ENCODE data around the gene SCN8A.
A peak's percentile ranks its signal among the peaks of the same experiment; 100 is the strongest.

SCN8A gene

DNA sequence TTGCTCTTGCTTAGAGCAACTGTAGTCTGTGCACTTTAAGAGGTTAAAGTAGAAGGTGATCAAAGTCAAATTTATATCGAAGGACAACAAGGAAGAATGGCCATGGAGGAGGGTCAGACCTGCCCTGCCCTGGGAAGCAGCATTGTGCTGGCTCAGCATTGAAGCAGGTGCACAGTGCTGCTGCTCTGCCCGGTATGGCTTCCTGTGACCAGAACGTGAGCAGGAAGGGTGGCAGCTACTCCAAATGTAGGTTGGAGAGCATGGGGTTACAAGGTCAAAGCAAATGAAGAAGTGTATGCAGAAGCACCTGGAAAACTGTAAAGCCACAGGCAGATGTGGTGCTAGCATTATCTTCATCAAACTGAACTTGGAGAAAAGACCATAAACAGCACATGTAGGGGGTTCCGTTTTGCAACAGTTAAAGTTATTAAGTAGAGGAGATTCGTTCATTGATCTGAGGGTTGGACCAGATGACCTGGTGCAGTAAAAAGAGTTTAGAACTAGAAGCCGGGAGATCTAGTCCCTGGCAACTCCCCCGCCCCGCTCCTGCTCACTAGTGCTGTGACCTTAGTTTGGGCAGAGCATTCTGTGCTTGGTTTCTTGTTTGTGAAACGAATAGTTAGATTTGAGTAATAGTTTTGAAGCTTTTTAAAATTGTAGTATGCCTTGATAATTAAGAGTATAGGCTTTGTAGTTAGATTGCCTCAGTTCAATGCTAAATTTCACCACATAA lies 84.2 kb downstream of the SCN8A start:
- DNase-seq = no peak

DNA sequence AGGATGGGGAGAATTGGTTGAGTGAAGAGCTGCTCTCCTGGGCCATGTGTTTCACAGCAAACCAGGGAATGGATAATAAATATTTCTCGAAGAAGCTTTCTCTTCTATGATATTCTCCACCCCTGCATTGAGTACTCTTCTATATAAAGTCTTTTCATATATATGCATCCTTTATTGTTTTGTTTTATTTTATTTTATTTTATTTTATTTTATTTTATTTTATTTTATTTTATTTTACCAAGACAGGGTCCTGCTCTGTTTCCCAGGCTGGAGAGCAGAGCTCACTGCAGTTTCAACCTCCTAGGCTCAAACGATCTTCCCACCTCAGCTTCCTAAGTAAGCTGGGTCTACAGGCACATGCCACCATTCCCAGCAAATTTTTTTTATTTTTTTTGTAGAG lies 85.8 kb downstream of the SCN8A start:
- no peak for DNase-seq

DNA sequence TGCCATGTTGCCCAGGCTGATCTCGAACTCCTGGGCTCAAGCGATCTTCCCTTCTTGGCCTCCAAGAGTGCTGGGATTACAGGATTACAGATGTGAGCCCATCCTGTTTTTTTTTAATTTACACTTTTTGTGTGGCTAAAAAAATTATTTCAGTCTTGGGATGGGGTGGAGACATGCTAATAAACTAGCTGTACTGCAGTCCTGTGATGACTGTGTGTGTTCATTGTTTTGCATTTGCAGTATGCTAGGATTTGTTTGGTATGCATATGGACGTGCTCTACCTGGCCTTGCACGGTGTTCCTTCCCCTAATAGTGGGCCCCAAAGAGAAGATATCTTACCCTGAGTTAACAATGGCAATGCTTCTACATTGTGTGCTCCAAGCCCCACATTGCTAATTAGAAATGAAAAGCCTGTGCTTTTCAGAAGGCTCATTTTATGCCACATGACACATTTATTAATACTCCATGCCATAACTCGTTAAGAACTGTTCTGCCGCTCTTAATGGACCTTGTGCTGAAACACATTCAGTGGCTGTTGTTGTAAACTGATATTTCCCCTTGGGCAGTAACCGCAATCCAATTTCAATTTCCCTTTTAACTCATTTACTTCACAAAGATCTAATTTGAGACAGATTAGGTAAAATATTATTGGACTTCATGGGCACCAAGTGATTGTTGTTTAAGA lies 86.4 kb downstream of the SCN8A start:
- no peak for DNase-seq

DNA sequence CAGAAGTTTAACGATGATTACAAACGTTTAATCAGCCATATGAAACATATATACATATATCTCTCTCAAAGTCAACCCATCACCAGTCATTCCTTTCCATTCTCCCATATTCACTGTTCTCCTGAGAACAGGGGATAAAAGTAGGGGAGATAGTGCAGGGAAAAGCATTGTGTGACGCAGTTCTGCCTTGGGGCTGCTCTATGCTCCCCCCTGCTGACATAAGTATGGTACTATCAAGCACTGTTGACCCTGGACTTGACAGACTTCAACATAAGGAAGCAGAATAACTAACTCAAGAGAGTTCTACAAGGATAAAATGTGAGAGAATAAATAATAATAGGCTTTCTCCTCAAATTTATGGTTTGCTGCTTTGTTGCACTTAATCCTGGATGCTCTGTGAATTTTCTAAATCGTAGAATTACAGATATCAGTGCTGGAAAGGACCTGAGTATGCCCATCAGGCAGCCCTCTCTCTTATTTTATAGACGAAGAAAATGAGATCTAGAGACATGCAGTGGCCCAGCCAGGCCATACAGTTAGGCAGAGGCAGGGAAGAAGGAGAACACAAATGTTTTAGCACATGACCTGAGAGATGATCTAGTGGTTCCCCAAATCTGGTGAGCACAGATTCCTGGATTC lies 87.2 kb downstream of the SCN8A start:
- DNase-seq = peak; percentile 59

DNA sequence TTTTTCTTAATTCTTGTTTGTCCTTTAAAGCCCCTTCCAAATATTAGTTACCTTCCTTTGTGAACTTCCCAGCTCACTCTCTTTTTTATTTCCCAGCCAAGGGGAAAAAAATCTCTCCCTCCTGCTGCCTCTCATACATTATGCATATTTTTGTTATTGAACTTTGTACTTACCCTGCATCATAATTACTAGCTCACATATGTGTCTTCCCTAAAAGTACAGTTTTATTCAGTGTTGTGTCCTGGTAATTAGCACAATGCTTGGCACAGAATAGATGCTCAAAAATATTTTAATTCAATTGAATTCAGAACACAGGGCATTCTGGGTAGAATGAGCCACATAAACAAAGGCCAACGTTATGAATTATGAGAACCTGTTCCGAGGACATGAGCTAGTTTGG lies 91.9 kb downstream of the SCN8A start:
- no peak for DNase-seq

DNA sequence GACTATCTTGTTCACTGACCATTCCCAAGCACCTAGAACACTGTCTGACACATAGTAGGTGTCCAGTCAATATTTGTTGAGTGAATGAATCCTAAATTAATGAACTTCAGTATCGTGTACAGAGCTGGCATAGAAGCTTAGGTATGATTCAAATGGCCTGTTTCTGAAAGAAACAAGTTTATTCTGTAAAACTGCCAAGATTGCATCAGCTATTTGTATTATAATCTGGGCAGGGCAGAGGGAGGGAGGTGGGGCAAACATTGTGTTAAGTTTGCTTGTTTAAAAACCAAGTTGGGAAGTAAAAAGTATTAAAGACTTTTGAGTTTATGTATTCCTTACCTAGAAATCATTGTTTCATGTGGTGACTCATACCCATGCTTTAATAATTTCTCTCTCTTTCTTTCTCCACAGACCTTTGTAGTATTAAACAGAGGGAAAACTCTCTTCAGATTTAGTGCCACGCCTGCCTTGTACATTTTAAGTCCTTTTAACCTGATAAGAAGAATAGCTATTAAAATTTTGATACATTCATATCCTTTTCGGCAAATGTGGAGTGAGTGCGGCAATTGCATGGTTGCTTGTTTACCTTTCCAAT lies 92.8 kb downstream of the SCN8A start:
- DNase-seq = peak; percentile 64

DNA sequence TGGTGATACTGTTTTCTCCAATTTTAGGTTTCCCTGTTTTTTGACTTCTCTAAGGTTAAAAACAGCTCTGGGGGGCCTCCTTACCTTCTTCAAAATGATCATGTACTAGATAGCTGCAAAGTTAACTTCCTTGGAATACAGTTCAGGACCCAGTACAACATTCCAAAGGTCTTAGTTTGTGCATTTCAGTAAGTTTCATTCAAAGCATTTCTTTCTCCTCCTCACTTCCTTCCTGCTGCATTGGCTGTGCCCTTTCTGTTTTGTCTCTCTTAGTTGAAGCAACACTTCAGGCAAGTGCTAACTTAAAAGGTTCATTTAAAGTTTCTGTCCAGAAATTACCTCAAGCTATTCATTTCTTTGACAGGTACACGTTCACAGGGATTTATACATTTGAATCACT lies 95.7 kb downstream of the SCN8A start:
- DNase-seq = peak; percentile 75

DNA sequence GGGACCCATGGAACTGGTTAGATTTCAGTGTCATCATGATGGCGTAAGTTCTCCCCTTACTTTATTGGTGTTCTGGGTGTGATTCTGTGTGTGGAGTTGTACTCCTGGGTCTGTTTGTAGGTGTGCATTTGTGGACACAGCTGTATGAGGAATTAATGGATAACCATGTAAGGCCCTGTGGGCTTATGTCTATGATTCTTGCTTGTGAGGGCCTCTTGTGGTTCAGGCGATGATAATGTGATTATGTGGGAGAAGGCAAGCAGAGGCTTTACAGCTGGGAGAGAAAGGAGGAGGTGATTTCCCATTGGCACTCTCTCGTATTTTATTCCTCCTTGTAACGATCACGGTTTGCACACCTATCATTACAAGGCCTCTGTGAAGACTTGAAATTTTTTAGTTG lies 96.1 kb downstream of the SCN8A start:
- peak; percentile 58 for DNase-seq

DNA sequence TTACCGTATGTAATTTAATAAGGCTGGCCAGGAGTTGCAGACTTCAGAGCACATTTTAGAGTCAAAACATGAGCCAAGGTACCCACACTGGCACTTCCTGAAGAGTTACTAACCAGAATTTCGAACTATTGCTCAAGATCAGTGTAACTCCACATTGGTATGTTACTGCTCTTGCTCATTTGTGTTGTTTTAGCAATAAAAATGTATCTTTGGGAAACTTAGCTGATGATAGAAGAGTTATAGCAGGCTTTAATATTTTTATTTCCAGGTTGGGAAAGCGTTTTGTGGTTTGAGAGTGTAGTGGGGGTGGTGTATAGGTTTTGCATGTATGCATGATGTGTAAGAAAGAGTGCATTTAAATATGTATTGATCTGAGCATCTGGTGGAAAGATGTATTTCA lies 96.6 kb downstream of the SCN8A start:
- peak; percentile 90 for DNase-seq

DNA sequence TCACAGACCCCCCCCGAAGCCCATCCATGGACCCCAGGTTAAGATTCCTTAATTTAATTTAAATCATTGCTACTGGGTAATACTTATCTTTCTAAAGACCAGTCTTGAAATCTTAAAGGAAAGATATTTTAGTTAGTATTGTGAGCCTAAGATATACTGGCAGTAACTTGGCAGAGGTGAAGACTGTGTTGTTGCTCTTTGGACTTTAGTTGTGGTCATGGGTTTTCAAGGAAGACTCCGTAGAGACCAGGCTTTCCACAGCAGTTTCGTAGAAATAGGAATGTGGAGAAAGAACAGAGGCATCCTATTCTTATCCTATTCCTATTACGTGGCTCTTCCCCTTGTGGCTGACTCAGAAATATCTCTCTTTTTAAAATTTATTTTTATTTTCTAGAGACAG lies 99.0 kb downstream of the SCN8A start:
- DNase-seq = no peak

DNA sequence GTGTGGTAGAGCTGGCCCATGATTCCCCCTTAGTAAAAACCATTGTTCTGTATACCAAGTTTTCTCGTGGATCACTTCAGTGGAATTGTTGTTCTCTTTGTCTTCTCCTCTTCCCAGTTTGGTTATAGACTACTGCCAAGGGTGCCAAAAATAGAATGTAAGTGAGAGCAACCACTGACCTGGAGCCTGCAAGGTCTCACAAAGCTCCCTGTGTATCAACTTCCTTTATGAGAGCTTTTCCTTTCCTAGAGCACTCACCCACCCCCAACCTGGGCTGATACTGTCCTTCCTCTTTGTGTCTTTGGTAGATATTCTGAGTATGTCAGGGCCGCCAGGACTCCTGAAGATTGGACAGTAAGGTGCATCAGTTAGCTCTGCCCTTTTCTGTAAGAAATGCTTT lies 101.0 kb downstream of the SCN8A start:
- no peak for DNase-seq

DNA sequence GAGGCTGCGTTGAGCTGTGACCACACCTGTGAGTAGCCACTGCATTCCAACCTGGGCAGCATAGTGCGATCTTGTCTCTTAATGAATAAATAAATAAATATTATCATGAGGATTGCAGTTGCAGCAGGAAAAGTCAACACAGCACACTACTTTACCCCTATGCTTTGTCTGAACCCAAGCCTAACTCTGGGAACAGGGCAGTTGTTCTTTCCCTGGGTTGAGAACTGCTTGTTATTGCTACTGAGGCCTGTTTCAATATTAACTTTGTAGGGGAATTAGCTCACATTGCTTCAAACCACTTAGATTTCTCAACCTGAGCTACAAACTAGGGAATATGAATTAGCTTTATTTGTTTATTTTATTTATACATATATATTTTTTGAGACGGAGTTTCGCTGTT lies 102.5 kb downstream of the SCN8A start:
- no peak for DNase-seq

DNA sequence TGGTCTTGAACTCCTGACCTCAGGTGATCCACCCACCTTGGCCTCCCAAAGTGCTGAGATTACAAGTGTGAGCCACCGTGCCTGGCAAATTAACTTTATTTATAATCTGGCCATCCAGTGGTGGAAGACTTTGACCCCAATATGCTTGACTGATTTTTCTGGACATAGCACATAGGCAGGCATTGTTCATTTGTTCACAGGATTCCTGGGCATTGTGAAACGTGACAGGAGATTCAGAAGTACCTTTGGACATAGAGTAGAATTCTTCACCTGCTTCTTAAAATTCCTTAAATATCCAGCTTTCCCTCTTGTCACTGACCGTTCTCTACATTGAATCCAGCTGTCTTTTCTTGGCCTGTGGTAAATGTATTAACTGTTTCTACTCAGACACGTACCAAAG lies 103.1 kb downstream of the SCN8A start:
- DNase-seq = no peak

DNA sequence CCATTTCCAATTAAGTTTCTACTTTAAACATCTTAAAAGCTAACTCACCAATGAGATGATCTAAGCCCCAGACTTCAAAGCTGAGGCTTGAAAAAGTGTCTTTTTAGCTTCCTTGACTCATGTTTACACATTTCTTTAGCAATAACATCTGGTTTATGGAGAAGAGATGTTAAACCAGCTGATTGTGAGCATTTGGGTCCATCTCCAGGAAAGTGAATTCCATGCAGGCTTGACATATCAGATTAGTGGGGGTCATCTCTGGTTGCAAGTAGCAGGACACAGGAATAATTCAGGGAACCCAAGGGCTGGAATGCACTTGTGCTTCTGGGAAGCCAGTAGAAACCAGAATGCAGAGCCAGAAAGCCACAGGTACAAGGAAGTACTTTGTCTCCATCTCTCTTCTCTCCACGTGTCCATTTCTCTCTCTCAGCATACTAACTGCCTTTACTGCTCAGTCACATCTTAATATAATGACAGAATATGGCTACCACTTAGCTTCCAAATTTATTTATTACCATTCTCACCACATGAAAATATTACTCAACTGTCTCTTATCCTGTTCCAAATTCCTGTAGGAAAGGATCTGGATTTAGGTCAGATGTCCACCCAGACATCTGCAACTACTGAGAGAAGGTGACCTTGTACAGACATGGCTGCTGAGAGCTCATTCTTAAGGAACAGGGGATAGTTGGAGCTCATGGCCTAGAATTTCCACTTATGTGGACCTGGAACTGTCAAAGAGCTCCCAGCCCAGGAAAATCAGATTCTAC lies 104.4 kb downstream of the SCN8A start:
- DNase-seq = no peak

DNA sequence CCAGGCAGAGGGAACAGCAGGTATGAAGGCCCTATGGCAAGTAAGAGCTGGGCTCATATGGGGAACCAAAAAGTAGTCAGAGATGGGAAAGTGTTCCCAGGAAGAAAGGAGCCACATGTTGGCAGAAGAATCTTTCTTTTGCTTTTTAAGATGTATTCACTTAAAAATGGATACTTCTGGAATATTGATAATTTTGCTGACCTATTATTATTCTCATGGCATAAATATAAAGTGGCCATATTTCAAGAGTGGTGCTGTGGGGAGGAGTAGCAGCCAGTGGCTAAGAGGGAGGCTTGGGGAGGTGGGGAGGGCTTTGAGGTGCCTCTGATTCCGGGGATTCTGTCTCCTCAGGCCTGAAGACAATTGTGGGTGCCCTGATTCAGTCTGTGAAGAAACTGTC lies 108.2 kb downstream of the SCN8A start:
- DNase-seq = no peak

DNA sequence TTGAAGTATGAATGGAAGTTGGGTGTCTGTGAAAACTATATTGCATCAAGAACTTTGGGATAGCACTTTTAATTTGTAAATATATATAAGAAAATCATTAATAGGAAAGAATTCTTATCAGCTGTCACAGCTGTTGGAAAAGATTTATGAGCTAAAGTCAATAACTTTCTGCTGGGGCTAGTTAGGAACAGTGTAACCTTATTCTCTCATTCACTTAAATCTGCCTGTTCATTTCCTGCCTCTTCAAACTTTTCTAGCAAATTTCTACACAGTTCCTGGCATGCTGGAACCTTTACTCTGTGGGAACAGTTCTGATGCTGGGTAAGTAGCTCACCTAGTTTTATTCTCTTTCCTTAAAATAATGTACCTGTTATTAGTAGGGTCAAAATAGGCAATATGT lies 109.9 kb downstream of the SCN8A start:
- DNase-seq = no peak

DNA sequence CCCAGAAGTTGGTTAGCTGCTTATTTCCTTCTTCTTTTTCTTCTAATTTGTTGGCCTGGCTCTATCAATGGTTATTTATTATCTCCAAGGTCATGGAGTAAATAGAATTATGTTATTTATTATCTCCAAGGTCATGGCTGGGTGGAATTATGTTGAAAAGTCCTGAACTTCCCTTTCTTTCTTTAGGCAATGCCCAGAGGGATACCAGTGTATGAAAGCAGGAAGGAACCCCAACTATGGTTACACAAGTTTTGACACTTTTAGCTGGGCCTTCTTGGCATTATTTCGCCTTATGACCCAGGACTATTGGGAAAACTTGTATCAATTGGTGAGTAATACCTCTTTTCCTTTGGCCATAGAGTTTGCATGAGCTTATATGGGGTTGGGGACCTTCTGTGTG lies 111.6 kb downstream of the SCN8A start:
- no peak for DNase-seq

DNA sequence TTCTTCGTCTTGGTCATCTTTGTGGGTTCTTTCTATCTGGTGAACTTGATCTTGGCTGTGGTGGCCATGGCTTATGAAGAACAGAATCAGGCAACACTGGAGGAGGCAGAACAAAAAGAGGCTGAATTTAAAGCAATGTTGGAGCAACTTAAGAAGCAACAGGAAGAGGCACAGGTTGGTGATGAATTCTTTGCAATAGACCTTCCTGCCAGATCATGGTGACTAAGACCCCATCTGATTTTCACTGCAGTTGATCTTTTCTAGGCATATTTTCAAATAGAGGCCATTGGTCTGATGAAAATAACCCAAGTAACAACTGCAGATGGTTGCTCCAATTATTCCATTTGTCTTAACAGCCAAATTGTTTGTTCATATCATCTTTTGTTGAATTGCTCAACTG lies 114.4 kb downstream of the SCN8A start:
- peak; percentile 32 for DNase-seq

DNA sequence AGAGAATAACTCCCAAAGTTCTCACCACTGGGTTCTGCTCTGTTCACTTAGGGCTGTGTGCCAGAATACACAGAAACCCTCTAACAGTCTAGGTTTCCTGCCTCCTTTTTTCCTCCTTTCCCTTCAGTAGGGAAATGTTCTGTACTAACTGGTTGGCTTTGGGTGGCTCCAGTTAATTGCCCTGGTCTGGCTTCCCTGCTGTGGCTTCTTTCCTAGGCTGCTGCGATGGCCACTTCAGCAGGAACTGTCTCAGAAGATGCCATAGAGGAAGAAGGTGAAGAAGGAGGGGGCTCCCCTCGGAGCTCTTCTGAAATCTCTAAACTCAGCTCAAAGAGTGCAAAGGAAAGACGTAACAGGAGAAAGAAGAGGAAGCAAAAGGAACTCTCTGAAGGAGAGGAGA lies 115.2 kb downstream of the SCN8A start:
- no peak for DNase-seq

DNA sequence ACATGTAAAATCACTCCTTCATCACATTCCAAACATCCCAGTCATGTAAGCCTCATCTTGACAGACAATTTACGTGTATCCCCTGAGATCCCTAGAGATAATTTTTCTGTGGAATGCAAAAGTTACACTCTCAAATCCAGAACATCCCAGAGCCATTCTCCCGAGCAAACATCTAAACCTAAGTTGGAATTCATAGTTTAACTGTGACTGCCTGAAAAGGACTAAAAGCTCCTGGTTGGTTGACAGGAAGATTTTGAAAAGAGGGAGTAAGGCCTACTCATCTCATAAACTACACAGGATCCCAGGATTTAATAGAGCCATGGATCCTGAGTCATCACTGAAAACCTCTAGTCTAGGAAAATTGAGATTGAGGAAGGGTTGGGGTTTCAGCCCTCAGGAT lies 123.6 kb downstream of the SCN8A start:
- peak; percentile 89 for DNase-seq

DNA sequence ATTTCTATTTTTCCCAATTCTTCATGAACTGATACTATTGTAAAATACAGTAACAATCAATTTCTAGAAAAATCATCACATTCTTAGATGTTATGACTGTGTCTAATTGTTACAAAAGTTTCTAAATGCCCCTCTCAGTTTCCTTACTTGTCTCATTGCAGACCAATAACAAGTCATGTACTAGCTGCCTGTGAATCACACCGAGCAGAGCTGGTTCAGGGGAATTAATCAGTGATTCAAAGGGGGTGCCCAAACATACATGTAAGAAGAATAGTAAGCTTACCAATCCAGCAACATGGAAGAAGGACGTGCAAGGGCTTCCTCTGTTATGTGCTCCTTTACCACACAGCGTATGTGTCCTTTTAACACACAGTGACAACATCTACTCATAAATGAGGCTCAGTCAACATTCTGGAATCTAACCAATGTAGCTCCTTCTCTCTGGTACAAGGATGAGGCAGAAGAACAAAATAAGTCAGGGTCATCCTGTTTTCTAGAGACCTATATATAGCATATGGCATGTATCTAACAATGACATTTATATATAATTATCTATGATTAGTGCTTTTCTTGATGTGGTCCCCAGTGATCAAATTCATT lies 126.4 kb downstream of the SCN8A start:
- DNase-seq = peak; percentile 28

DNA sequence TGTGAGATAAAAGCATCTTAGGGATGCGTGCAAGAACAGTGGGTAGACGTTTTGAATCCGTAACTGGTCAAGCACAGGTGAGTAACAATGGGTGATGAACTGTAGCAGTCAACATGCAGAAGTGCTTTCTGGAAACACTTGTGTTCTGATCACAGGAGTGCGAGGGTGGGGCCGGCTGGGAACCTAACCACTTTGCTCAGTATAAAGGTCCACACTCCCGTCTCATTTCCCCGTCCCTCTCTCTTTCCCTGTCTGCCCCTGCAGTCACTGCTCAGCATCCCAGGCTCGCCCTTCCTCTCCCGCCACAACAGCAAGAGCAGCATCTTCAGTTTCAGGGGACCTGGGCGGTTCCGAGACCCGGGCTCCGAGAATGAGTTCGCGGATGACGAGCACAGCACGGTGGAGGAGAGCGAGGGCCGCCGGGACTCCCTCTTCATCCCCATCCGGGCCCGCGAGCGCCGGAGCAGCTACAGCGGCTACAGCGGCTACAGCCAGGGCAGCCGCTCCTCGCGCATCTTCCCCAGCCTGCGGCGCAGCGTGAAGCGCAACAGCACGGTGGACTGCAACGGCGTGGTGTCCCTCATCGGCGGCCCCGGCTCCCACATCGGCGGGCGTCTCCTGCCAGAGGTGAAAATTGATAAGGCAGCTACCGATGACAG lies 130.4 kb downstream of the SCN8A start:
- DNase-seq = peak; percentile 10
